Stimulated activated CD4-positive, alpha-beta T cell treated with anti-CD3 and anti-CD28 coated beads, Interleukin-4, amount 100 ng/mL, for 1 hour (primary cell): ENCODE results near the gene FOXJ1.
A peak's percentile ranks its signal among the peaks of the same experiment; 100 is the strongest.

Experiments
- DNase-seq: peaks from one replicate; pipeline ENCODE4 v3.0.0-alpha.2; 2020

The FOXJ1 gene

GRCh38 chr17:76159157-76159556, 18.1 kb upstream of the FOXJ1 start:
- DNase-seq: no peak

GRCh38 chr17:76157759-76158158, 16.7 kb upstream of the FOXJ1 start:
- no peak for DNase-seq

- no peak for DNase-seq
Observed at GRCh38 chr17:76156662-76156991, 15.6 kb upstream of the FOXJ1 start.

GRCh38 chr17:76155988-76156661, 15.1 kb upstream of the FOXJ1 start:
- DNase-seq: no peak

- no peak for DNase-seq
Observed at GRCh38 chr17:76154936-76155845, 14.1 kb upstream of the FOXJ1 start.

GRCh38 chr17:76154292-76154691, 13.2 kb upstream of the FOXJ1 start:
- DNase-seq: no peak

GRCh38 chr17:76153640-76154039, 12.6 kb upstream of the FOXJ1 start:
- DNase-seq: no peak

- DNase-seq: no peak
Observed at GRCh38 chr17:76153202-76153601, 12.2 kb upstream of the FOXJ1 start.

GRCh38 chr17:76152591-76152990, 11.5 kb upstream of the FOXJ1 start:
- no peak for DNase-seq

GRCh38 chr17:76151896-76152454, 10.9 kb upstream of the FOXJ1 start:
- DNase-seq: no peak

GRCh38 chr17:76150712-76151622, 9.9 kb upstream of the FOXJ1 start:
- DNase-seq: no peak

GRCh38 chr17:76149214-76149613, 8.2 kb upstream of the FOXJ1 start:
- DNase-seq: no peak

- DNase-seq: no peak
Observed at GRCh38 chr17:76148015-76148326, 6.9 kb upstream of the FOXJ1 start.

- DNase-seq: no peak
Observed at GRCh38 chr17:76147211-76148014, 6.4 kb upstream of the FOXJ1 start.

GRCh38 chr17:76146053-76146851, 5.2 kb upstream of the FOXJ1 start:
- no peak for DNase-seq

GRCh38 chr17:76145231-76146052, 4.4 kb upstream of the FOXJ1 start:
- DNase-seq: peak; percentile 48

- no peak for DNase-seq
Observed at GRCh38 chr17:76142585-76143041, 1.6 kb upstream of the FOXJ1 start.

- DNase-seq: no peak
Observed at GRCh38 chr17:76142039-76142584, 1.1 kb upstream of the FOXJ1 start.

- DNase-seq: no peak
Observed at GRCh38 chr17:76140661-76141211, 309 bp downstream of the FOXJ1 start.
